SK-N-SH treated with all-trans-retinoic acid at 6 μM for 48 hours (cell line): ENCODE data around the gene CD79A.

Experiments used
- ATAC-seq: fragments of 200-7000 bp; cut with Tn5 transposase; 3 replicates; pipeline ENCODE4 v1.9.1; 2020; ENCODE audit warnings: mild to moderate bottlenecking, moderate library complexity
- ARNTL ChIP-seq: fragments of 450-650 bp; formaldehyde crosslinking; IDR thresholded peaks from 2 replicates; pipeline ENCODE4 v1.5.0; 2020; ENCODE audit warnings: low read depth, mild to moderate bottlenecking, moderate library complexity, borderline replicate concordance
- BACH2 ChIP-seq: fragments of 250-450 bp; sonication (Bioruptor Pico); IDR thresholded peaks from 2 replicates; pipeline ENCODE4 v1.9.0; 2021; ENCODE audit warnings: mild to moderate bottlenecking, borderline replicate concordance
- CSDC2 ChIP-seq: fragments of 250-450 bp; sonication (Bioruptor Pico); IDR thresholded peaks from 2 replicates; pipeline ENCODE4 v1.5.0; 2020; ENCODE audit warnings: mild to moderate bottlenecking, moderate library complexity
- CSRNP3 ChIP-seq: fragments of 250-450 bp; sonication (Bioruptor Pico); IDR thresholded peaks from 2 replicates; pipeline ENCODE4 v1.5.1; 2021; ENCODE audit warnings: mild to moderate bottlenecking, moderate library complexity
- ESRRG ChIP-seq: fragments of 250-450 bp; sonication (Bioruptor Pico); IDR thresholded peaks from 2 replicates; pipeline ENCODE4 v1.6.1; 2021; ENCODE audit warnings: mild to moderate bottlenecking
- GLIS3 ChIP-seq: fragments of 250-450 bp; sonication (Bioruptor Pico); IDR thresholded peaks from 2 replicates; pipeline ENCODE4 v1.5.0; 2020; ENCODE audit warnings: mild to moderate bottlenecking, moderate library complexity
- ISL1 ChIP-seq: fragments of 250-450 bp; sonication (Bioruptor Pico); IDR thresholded peaks from 2 replicates; pipeline ENCODE4 v2.1.2; 2022; ENCODE audit warnings: mild to moderate bottlenecking, moderate library complexity
- OSR1 ChIP-seq: fragments of 250-450 bp; sonication (Bioruptor Pico); IDR thresholded peaks from 2 replicates; pipeline ENCODE4 v1.8.0; 2022; ENCODE audit warnings: moderate library complexity, mild to moderate bottlenecking, inconsistent platforms
- PATZ1 ChIP-seq: fragments of 250-450 bp; sonication (Bioruptor Pico); IDR thresholded peaks from 2 replicates; pipeline ENCODE4 v1.8.0; 2020; ENCODE audit warnings: mild to moderate bottlenecking, moderate library complexity, borderline replicate concordance
- RARB ChIP-seq: fragments of 250-450 bp; sonication (Bioruptor Pico); IDR thresholded peaks from 2 replicates; pipeline ENCODE4 v1.8.0; 2021; ENCODE audit warnings: mild to moderate bottlenecking, moderate library complexity
- TOX ChIP-seq: fragments of 250-450 bp; sonication (Bioruptor Pico); IDR thresholded peaks from 2 replicates; pipeline ENCODE4 v1.8.0; 2021; ENCODE audit warnings: mild to moderate bottlenecking, moderate library complexity, borderline replicate concordance
- TSHZ2 ChIP-seq: fragments of 250-450 bp; sonication (Bioruptor Pico); IDR thresholded peaks from 2 replicates; pipeline ENCODE4 v1.5.0; 2020; ENCODE audit warnings: mild to moderate bottlenecking, moderate library complexity
- ZC3H10 ChIP-seq: fragments of 250-450 bp; sonication (Bioruptor Pico); IDR thresholded peaks from 2 replicates; pipeline ENCODE4 v1.5.1; 2021; ENCODE audit warnings: mild to moderate bottlenecking, moderate library complexity
- ZFP3 ChIP-seq: fragments of 250-450 bp; sonication (Bioruptor Pico); IDR thresholded peaks from 2 replicates; pipeline ENCODE4 v1.5.0; 2020; ENCODE audit warnings: mild to moderate bottlenecking, moderate library complexity
- ZFP30 ChIP-seq: fragments of 450-650 bp; formaldehyde crosslinking; IDR thresholded peaks from 2 replicates; pipeline ENCODE4 v1.5.0; 2022; ENCODE audit warnings: mild to moderate bottlenecking, moderate library complexity
- ZNF565 ChIP-seq: fragments of 450-650 bp; formaldehyde crosslinking; conservative IDR thresholded peaks from 2 replicates; pipeline ENCODE4 v1.5.0; 2020; ENCODE audit warnings: low read depth, mild to moderate bottlenecking, moderate library complexity
- ZNF70 ChIP-seq: fragments of 450-650 bp; formaldehyde crosslinking; IDR thresholded peaks from 2 replicates; pipeline ENCODE4 v1.5.0; 2020; ENCODE audit warnings: mild to moderate bottlenecking, moderate library complexity
- ZNF8 ChIP-seq: fragments of 450-650 bp; formaldehyde crosslinking; IDR thresholded peaks from 2 replicates; pipeline ENCODE4 v1.5.0; 2020; ENCODE audit warnings: mild to moderate bottlenecking, moderate library complexity

The CD79A gene

GRCh38 chr19:41883821-41884733, 7.0 kb downstream of the CD79A start:
- ATAC-seq = peak; percentile 99
- TF ChIP-seq TSHZ2 (CRISPR knock-in tag) = no peak
- TF ChIP-seq BACH2 (CRISPR knock-in tag) = no peak
- no peak for TF ChIP-seq ESRRG
- no peak for TF ChIP-seq RARB
- no peak for TF ChIP-seq ARNTL (CRISPR knock-in tag)
- no peak for TF ChIP-seq CSDC2 (CRISPR knock-in tag)
- TF ChIP-seq ZNF565 = no peak
- TF ChIP-seq CSRNP3 (CRISPR knock-in tag) = no peak
- no peak for TF ChIP-seq ZFP30 (CRISPR knock-in tag)

GRCh38 chr19:41886761-41887710, 10.0 kb downstream of the CD79A start:
- TF ChIP-seq ZNF8 (no peak), BACH2 (CRISPR knock-in tag) (no peak), ZC3H10 (CRISPR knock-in tag) (no peak), TOX (no peak), ISL1 (CRISPR knock-in tag) (no peak), ZFP3 (CRISPR knock-in tag) (no peak), TSHZ2 (CRISPR knock-in tag) (no peak), ZNF70 (CRISPR knock-in tag) (no peak), ESRRG (no peak), GLIS3 (CRISPR knock-in tag) (no peak), PATZ1 (CRISPR knock-in tag) (no peak), OSR1 (CRISPR knock-in tag) (no peak), CSRNP3 (CRISPR knock-in tag) (no peak), ZFP30 (CRISPR knock-in tag) (no peak)
- no peak for ATAC-seq
